ENCODE measurements around the gene CALML6. TPM values are rescaled to one million over a fixed set of nuclear protein-coding genes. Genes with fewer than 3 reads are reported as not detected.

The CALML6 gene
- total RNA-seq, 1 experiment from 2014 or later, result not detected

DNA sequence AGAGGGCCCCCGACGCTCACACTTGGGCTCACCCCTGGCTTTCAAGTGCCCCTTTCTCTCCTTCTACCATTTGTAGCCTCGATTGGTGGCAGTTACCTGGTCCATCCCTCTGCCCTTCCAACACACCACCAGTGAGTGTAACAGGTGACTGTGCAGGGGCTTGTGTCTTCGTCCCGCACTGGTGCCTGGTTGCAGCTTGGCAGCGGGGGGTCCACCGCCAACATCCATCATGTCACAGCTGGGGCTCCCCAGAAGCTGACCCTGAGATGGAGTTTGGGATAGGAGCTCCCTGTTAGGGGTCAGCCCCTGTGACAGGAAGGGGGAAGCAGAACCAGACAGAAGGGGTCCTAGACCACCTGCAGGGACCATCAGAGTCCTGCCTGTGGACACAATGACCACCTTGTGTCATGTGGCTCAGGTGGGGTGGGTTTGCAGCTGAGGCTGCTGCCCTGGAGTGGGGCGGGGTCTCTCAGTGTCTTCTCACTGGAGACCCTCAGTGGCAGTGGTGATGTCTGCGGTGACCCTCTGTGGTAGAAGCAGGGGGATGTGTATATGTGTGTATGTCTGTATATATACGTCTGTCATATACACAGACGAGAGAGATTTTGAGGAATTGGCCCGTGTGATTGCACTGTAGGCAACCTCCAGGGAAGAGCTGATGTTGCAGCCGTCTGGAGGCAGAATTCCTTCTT lies 3.6 kb upstream of the CALML6 start:
- DNase-seq (ENCODE audit: low spot score), result no peak

DNA sequence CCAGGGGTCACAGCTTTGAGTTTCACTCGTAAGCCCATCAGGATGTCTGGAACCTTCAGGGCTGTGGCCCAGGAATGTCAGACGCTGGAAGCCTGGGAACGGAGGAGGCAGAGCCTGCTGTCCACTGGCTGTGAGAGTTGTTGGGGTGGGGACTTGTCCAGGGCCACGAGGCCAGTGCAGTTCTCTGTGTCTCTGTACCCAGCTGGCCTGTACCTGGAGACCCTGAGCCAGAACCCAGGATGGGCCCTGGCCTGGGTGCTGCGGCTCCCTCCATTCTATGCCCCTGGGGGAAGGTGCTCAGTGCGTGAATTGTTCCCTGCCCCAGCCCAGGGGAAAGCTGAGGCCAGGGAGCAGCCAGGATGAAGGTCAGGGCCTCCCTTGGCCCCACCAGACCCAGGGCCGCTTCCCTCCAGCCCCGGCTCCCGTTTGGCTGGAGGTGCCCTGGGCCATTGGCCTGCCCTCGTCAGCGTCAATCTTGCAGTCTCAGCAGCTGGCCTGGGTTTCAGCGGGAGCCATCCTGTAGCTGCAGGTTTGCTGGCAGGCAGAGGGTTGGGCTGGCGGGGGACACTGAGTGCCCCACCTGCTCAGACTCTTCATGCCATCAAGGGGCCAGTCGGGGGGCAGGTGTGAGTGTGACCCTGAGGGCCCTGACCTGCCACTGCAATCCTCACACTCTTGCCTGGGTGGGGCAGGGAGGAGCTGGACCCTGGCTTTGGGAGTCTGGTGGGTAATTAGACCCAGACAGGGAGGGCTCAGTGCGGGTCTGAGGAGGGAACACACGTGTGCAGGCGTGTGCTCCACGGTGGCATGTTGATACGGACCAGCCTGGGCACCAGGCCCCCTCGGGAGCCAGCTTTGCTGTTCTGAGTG lies 724 bp upstream of the CALML6 start:
- no peak for DNase-seq (ENCODE audit: low spot score)

DNA sequence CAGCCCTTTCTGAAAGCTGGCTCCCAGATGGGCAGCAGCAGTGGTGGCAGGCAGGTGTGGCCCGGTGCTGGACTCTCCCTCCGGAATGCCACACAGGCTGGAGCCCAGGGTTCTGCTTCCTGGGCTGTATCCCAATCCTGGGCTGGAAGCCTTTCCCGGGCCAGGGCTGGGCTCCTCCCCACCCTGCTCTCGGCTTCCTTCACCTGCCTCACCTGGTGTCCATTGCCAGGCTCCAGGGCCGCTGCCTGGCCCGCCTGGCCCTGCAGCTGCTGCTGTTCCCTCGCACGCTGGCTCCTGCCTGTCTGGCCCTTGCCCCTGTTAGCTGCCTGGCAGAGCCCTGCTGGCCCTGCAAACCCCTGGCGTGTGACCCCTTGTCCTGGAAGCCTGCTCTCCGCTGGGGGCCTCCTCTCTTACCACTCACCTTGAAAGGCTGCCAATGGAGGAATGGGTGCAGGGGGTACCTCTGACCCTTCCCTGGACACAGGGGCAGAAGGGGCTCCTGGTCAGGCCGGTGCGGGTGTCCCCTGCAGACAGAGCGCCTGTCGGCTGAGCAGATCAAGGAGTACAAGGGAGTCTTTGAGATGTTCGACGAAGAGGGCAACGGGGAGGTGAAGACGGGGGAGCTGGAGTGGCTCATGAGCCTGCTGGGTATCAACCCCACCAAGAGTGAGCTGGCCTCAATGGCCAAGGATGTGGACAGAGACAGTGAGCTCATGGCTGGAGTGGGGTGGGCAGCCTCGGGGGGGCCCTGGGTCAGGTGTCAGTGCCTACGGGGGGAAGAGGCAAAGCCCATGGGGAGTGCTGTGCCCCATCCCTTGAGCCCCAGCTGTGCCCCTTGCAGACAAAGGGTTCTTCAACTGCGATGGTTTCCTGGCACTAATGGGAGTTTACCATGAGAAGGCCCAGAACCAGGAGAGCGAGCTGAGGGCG lies 1.1 kb downstream of the CALML6 start:
- DNase-seq (ENCODE audit: low spot score), result no peak

DNA sequence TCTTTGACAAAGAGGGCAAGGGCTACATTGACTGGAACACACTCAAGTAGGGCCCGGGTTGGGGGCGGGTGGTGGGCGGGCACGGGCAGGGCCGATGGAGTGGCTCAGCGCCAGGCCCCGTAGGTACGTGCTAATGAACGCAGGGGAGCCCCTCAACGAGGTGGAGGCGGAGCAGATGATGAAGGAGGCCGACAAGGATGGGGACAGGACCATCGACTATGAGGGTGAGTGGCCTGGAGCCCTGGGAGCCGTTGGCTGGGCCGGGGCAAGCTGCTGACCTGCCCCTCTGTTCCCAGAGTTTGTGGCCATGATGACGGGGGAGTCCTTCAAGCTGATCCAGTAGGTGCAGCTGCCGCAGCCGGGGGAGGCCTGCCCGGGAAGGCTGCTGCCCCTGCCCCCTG lies 1.8 kb downstream of the CALML6 start:
- DNase-seq (ENCODE audit: low spot score), result no peak

DNA sequence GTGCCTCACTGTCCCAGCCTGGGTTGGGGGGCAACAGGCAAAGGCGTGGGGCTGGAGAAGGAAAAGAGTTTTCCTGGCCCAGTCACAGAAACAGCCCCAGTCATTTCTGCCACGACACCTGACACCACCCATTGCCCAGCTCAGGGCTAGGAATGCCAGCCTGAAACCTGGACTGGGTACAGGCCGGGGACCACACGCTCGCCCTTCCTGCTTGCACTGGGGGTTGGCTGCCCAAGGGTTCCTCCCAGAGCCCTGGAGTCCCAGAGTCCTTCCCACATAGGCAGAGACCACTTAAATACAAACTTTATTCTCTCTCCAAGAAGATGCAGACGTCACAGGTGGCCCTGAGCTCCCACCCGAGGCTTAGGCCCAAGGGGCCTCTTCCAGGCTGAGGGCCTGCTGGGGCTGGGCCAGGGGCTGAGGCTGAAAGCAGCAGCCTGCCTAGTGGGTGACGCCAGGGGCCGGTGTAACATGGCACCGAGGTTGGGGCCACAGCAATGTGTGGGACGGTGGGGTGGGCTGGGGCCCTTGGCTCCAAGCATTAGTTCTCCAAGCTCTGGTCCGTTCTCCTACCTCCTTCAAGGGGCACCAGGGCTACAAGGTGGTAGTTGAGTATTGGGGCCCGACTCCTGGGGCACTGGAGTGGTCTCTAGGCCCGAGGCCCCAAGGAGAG lies 2.4 kb downstream of the CALML6 start:
- no peak for DNase-seq (ENCODE audit: low spot score)

DNA sequence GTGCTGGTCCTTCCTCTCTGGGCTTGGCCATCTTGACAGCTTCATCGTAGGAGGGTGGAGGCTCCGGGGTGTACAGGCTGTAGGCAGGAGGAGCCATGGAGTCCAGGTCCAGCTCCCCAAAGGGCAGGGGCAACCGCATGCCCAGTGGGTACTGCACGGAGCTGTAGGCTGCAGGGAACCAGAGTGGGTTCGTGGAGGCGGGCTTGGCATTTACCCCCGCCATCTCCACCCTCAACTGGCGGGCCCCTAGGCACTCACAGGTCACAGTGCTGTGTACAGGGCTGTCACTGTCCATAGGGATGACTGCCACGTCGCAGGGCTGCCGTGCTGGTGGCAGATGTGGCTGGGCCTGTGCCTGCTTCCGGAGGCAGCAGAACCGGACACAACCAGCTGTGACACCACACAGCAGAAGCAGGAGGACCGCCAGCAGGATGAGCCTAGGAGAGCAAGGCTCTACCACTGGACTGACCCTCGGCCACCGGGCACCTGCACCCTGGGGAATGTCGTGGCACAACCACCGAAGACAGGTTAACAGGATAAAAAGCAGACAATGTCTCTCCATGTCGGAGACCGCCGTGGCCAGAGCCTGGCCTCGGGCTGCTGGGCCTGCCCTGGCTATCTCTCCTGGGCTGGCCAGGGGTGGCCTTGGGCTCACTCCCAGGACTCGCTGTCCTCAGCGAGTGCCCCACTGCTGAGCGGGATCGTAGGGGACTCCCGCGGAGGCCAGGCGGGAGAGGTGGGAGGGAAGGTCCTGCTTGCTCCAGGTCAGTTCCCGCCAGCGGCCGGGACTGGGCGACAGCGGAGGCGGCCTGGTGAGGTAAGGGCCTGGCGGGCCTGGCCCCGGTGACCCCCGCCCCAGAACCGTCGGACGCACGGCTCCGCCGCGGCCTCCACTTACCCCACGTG lies 3.2 kb downstream of the CALML6 start:
- DNase-seq (ENCODE audit: low spot score), result no peak

DNA sequence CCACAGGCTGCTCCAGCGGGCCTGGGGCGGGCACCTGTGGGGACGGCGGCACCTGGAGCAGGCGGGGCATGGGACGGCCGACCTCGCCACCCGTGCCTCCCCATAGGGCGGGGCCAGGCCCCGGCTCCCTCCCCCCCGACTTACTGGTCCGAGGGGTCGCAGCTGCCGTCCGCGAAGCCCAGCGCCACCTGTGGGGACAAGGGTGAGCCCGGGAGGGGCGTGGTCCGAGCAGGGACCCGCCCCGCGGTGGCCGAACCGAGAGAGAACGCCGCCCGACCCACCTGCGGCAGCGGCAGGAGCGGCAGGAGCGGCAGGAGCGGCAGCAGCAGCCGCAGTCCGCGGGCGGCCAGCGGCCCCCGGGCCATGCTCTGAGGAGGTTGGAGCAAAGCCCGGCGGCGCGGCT lies 3.8 kb downstream of the CALML6 start, which contains the start of gene TMEM52:
Gene TMEM52, minus strand, starts transcription at position 379 of the 403 bp plus-strand sequence. Its CDS starts 14 bp downstream, at position 365.
- no peak for DNase-seq (ENCODE audit: low spot score)

DNA sequence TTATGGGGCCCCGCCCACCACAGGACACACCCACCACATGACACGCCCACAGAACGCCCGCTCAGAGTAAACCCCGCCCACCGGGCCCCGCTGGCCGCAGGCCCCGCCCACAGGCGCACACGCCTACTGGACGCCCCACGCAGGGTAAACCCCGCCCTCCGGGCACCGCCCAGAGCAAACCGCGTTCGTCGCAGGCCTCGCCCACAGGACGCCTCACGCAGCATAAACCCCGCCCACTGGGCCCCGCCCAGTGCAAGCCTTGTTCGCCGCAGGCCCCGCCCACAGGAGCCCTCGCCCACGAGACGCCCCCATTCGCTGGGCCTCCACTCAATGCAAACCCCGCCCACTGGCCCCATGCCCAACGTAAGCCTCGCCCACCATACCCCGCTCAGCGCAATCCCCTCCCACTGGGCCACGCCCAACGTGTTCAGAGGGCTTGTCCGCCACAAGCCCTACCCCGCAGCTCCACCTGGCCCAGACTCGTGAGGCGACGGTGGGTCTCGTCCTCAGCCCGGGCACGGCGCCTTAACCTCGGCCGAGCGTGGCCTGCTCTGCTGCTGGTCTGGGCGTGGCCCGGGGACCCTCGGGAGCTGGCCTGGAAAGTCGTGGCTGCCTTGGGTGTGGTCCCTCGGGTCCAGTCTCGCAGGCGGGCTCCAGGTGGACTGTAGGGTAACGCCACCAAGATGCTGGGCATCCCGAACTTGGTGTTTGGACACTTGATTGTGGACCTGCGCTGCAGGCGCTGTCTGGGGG lies 4.4 kb downstream of the CALML6 start:
- peak; percentile 98 for DNase-seq (ENCODE audit: low spot score)

DNA sequence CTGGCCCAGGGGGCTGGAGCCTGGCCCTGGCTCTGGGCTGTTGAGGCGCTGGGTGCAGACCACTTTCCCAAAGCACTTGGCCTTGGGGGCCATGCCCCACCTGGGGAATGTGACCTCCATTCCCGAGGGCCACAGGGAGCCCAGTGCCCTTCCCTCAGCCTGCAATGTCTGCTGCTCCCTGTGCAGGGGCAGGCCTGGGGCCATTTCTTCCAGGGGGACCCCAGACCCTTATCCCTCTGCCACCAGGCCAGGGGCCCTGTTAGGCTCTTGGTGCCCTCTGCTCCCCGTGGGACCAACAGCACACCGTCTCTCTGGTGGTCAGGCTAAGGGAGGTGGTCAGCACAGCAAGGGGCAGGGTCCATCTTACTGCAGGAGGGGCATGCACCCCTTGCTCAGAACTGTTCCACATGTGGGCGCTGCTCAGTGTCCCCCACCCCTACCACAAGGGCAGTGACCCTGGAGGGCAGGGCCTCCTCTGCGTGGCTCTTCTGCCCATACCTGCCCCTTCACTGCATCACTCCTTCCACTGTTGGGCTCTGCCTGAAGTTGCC lies 5.1 kb downstream of the CALML6 start:
- DNase-seq (ENCODE audit: low spot score), result no peak

DNA sequence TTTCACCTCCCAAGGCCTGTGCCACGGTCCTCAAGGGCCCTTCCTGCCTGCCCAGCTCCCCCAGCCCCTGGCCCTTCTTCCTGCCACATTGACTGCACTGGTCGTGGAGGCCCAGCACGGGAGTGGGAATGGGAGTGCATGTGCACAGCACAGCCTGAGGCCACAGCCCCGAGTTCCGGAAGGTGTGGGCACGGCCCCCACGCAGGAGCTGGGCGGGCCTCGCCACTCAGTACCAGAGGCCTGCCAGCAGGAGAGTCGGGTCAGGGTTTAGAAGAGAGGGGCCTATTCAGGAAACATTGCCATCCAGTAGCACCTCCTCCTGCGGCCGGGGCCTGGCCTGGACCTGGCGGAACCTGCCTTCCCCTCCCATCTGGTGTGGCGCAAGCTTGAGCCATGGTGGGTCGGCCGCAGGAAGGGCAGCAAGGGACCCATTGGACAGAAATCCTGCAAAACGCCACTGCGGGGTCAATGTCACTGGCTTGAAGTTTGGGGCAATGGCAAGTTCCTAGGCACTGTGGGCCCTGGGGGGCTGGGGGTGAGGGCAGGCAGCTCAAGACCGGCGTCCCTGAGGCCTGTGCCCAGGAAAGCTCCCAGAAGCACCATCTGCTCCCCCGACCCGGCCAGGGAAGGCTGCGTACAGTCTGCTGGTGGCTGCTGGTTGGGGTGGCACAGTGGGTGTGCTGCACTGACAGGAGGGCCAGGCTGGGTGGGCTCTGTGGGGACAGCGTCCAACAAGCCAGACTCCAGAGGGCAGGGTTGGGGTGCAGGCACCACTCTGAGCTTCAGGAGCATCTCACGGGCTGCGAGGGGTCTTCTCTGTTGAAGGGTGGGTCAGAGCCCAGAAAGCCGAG lies 5.8 kb downstream of the CALML6 start:
- no peak for DNase-seq (ENCODE audit: low spot score)

DNA sequence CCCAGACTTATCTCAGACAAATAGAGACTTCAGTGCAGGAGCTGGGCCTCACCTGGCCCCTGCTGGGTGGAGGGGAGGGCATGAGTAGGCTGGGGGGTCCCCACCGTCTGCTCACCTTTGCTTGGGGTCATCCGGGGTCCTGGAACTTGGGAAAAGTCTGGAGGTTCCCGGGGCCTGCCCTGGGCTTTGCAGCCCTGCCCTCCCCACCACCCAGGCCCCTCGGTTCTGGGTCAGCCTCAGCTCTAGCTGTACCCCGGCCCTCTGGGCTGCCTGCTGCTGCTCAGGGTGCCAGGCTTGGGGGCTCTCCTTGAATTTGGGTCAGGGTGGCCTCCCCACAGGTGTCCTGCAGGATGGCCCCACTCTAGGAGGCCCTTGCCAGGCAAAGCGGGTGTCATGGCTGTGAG lies 6.4 kb downstream of the CALML6 start:
- DNase-seq (ENCODE audit: low spot score), result no peak

DNA sequence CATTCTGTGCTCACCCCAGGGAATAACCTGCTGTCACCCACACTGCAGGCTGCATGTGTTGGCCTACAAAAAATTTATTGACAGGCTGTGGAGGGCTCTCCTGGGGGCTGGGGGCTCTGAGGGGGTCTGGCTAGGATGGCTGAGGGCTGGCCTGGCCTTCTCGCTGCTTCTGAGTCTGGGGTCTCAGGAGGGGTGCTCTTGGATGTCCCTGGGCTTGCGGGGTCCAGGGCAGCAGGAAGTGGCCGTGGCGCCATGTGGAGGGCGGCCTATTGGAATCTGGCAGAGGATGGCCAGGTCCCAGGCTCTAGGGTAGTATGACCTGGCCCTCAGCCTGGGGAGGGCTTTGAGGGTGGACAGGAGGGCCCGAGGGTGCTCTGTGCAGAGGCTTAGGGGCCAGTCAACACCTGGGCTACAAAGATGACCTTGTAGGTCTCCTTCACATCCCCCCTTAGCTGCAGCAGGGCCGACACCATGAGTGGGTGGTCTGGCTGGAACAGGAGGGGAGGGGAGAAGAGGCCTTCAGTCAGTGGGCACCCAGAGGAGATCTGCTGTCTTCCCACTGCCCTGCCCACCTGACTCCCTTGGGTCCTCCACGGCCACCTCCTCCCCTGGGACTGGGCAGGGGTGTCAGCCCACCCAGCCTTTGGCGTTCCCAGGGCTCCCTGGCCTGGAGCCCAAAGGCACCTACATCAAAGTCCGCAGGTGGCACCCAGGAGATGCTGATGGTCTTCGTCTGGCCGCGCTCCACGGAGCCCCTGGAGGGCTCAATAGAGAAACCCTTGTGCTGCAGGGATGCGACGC lies 7.0 kb downstream of the CALML6 start:
- DNase-seq (ENCODE audit: low spot score), result no peak

DNA sequence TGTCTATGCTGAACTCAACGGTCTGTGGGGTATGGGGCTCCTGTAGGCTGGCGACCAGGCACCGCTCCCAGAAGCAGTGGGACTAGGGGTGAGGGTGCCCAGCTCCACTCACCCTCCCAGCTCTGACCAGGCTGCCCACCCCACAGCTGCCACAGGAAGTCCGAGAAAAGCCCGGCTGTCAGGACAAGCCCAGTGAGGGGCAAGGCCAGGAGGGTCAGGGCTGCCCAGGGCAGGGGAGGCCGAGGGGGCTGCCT lies 7.6 kb downstream of the CALML6 start:
- DNase-seq (ENCODE audit: low spot score), result no peak

DNA sequence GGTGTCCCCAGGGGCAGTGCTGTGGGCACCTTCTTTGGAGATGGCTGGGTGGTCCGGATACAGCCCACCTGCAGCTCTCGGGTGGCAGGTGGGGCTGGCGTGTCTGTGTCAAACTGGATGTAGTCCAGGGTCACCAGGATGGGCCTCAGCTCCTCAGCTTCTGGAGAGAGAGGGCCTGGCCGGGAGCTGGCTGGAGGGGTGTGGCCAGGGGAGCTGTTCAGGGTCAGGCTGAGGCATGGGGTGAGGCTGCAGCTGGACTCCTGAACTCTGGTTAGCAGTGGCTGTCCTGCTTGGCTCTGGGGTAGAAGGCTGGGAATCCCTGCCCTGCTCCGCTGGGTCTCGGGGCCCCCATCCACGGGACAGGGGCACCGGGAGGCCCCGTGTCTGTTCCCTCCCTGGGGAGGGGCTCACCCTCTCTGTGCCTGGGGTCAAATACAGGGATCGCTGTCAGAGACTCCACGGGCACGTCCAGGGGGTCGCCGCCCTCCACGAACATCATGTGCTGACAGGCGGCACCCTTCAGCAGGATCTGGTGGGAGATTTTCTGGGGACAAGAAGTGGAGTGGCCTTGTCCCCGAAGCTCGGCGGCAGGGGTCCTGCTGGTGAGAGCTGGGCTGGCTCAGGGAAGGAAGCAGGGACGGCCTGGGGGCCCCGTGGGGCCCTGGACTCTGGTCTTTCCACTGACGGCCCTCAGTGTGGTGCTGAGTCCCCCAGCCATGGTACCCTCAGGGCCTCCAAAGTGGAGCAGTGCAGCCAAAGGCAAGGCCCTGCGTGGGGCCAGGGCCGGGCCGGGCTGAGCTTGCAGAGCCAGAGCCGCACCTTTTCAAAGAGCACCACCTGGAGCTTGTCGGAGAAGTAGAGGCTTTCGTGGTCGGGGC lies 8.1 kb downstream of the CALML6 start:
- DNase-seq (ENCODE audit: low spot score), result no peak

DNA sequence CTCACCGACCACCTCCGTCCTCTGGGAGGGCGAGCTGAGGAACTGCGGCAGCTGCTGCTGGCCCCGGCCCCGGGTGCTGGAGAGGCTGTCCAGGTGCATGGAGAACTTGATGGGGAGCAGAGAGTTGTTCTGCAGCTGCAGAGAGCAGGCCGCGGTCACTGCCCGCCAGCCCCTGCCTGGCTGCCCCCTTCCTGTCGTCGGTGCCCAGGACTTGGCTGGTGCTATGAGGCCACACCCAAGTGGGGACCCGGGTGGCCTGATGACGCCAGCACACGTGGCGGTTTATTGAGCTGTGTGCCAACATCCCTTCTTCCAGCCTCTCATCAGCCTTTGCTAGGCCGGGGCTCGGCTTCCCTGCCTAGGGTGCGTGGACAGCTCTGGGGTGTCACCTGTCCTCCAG lies 9.3 kb downstream of the CALML6 start:
- DNase-seq (ENCODE audit: low spot score), result no peak

DNA sequence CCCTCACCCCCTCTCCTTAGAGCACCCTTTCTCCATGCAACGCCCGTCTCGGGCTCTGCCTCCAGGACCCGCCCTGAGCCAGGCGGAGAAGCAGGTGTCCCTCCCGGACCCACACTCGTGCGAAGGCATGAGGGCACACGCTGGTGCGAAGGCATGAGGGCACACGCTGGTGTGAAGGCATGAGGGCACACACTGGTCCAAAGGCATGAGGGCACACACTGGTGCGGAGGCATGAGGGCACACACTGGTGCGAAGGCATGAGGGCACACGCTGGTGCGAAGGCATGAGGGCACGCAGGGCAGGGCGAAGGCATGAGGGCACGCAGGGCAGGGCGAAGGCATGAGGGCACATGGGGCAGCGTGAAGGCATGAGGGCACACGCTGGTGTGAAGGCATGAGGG lies 9.8 kb downstream of the CALML6 start:
- no peak for DNase-seq (ENCODE audit: low spot score)
